Gastrocnemius medialis (tissue), 4 donors: Measurements from ENCODE around the gene CEBPZOS.

Experiments
- POLR2A ChIP-seq, 2 donors: fragments of 450-650 bp; IDR thresholded peaks; one replicate each; pipeline ENCODE4 v1.6.1; 2017; ENCODE audit warnings: antibody characterized with exemption in 2 of 2, mild to moderate bottlenecking in 2 of 2, moderate library complexity in 2 of 2
- TF ChIP-seq, protein P1 (sequence below), 5 experiments: fragments of 450-650 bp in 3 of 5; fragments of 200-600 bp in 2 of 5; sonication (generic) in 2 of 5; IDR thresholded peaks in 4 of 5; conservative IDR thresholded peaks in 1 of 5; 1 replicate in 4 of 5; 2 replicates in 1 of 5; pipeline ENCODE4 v1.5.1; 2016 to 2019; ENCODE audit warnings: antibody characterized with exemption in 5 of 5, mild to moderate bottlenecking in 3 of 5, moderate library complexity in 3 of 5

GRCh38 chr2:37219046-37219445 lies 22.8 kb downstream of the CEBPZOS start:
- no peak for TF ChIP-seq POLR2A (IDR thresholded peaks at IDR 0.05)
- TF ChIP-seq, protein P1, sequence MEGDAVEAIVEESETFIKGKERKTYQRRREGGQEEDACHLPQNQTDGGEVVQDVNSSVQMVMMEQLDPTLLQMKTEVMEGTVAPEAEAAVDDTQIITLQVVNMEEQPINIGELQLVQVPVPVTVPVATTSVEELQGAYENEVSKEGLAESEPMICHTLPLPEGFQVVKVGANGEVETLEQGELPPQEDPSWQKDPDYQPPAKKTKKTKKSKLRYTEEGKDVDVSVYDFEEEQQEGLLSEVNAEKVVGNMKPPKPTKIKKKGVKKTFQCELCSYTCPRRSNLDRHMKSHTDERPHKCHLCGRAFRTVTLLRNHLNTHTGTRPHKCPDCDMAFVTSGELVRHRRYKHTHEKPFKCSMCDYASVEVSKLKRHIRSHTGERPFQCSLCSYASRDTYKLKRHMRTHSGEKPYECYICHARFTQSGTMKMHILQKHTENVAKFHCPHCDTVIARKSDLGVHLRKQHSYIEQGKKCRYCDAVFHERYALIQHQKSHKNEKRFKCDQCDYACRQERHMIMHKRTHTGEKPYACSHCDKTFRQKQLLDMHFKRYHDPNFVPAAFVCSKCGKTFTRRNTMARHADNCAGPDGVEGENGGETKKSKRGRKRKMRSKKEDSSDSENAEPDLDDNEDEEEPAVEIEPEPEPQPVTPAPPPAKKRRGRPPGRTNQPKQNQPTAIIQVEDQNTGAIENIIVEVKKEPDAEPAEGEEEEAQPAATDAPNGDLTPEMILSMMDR (IDR thresholded peaks at IDR 0.05 in 4 of 5, conservative IDR thresholded peaks at IDR 0.05 in 1 of 5): no peak
